HG02943 (cell line): ENCODE measurements around the gene ITPR1.

ENCODE experiments used
- ATAC-seq: cut with Tn5 transposase; IDR thresholded peaks from one replicate; pipeline ENCODE4 v1.9.1; 2021; ENCODE audit warnings: mild to moderate bottlenecking, low read depth, moderate library complexity; ENCODE audit not compliant: unreplicated experiment

The ITPR1 gene

DNA sequence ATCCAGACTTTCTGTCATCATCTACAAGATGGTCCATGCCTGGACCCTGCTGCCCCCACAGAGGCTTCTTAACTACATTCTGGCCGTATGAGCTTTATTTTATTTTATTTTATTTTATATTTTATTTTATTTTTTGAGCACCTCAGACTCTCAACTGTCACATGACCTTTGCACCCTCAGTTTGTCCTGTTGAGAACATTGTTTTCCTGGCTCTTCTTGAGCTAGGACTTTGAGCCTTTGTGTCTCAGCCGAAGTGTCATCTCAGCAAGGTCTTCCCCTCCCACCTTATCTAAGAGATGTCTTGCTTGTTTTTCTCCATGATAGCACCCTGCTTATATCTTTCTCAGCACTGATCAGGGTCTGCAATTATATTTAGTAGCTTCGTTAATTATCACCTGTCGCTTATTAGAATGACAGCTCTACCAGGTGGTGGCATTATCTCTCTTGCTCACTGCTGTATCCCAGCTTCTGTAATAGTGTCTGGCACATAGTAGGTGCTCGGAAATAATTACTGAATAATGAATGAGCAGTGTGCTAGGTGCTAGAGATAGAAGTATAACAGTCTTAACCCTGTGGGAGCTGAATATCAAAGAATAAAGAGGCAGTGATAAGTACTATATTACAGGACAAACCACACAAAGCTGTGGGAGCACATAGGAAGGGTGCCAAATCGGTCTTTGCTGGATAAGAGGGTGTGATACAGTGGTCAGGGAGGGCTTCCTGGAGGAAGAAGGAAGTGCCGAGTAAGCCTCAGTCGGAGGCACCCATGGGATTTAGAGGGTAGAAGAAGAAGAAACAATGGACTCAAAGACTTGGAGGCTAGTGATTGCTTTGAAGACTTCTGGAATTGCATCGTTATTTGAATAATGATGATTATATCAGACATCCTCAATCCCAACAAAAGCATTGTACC is 136.2 kb downstream of the ITPR1 start:
- ATAC-seq = no peak

DNA sequence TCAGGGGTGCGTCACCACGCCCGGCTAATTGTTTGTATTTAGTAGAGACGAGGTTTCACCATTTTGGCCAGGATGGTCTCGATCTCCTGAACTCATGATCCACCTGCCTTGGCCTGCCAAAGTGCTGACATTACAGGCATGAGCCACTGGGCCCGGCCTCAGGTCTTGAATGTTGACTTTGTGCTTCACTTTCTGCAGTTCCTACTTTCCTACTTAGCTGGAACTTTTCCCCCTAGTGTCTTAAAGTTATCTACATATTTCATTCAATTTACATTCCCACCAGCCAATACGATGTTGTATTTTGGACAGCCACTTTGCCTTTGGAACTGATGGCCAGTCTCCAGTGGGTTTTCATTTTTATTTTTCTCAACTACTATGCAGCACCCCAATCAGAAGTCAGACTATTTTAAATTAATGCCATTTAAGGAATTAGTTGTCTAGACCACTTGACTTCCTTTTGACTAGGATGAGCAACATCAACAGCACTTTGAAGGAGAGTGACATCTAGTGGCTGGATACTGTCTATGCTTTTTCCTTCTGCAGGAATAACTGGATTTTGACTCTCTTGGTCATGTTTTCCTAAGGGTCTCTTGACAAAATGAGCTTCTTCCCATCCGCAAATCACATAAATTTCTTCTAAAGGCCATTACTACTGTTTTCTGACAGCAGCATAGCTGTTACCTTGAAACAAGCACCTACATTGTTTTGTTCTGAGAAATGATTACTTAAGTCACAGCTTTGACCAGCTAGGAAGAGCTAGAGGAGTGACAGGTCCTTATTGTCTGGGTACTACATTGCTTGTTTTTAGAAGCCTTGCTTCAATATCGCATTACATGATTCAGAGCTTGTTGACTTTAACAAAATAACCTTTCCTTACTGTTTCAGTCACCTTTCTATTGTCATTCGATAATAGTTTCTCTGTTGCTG is 140.2 kb downstream of the ITPR1 start:
- ATAC-seq = peak; percentile 63

DNA sequence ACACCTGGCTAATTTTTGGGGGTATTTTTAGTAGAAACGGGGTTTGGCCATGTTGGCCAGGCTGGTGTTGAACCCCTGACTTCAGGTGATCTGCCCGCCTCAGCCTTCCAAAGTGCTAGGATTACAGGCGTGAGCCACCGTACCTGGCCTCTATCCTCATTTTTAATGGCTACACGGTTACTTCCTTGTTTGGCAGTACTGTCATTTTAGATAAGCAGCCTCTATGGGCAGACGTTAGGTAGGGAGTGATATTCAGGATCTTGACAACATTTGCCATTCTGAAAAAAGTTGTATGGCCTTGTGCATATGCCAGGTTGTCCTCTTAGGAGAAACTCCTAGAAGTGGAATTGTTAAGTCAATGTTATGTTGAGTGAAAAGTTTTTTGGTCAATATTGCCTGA is 141.7 kb downstream of the ITPR1 start:
- ATAC-seq = no peak

DNA sequence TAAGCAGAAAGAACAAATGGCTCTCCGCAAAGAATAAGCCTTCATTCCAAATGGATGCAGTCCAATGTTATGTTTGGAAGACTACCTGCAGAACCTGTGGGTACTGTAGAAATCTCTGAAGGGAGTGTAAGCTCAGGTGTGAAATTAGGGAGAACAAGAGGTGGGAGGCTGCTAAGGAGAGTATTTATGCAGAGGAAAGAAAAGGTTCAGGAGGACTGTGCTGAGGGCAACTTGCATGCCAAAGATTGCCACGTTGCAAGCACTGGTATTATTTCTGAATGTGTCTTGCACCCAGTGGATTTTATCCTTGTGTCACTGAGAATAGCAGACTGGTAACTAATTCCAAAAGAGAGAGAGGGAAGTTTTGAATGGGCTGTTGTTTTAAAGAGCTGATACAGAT is 144.1 kb downstream of the ITPR1 start:
- ATAC-seq = no peak

DNA sequence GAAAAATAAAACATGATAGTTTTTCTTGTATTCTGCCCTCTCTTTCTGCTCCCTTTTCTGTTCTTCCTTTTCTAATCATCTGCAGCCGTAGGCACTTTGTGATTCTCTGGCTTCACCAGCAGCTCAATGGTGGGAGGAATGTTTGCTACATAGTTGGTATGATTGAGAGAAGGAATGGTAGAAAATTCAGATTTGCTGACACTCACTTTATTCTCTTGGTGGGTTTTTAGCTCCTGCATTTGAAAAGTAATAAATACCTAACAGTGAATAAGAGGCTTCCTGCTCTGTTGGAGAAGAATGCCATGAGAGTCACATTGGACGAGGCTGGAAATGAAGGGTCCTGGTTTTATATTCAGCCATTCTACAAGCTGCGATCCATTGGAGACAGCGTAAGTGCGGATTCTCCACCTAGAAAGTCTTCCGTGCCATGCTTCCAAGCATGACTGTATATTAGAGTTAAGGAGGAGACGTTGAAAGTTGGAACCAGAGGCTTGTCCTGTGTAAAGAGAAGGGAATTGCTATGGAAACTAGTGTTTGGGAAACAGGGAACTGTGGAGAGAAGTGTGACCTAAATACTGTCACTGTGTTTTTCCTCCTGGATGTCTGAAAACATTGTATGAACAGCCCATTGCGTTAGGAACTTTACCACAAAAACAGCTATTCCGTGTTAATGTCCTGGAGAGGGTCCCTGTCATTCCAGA is 148.9 kb downstream of the ITPR1 start:
- ATAC-seq = no peak

DNA sequence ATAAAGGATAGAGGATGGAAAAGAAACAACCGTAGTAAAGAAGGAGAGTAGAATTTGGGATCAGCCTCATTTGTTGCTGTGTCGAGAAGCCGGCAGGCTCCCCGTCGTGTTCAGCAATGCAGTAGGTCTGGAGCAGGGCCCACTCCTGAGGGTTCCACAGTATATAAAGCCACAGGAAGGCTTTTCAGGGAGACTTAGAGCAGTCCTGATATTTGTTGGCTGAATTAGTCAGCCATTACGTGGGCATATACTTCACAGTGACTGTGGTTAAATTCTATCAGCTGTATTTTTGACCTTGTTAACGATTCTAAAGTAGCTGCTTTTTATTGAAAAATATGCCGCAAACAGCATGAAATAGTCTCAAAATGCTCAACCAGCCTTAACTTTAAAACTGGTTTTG is 149.5 kb downstream of the ITPR1 start:
- no peak for ATAC-seq

DNA sequence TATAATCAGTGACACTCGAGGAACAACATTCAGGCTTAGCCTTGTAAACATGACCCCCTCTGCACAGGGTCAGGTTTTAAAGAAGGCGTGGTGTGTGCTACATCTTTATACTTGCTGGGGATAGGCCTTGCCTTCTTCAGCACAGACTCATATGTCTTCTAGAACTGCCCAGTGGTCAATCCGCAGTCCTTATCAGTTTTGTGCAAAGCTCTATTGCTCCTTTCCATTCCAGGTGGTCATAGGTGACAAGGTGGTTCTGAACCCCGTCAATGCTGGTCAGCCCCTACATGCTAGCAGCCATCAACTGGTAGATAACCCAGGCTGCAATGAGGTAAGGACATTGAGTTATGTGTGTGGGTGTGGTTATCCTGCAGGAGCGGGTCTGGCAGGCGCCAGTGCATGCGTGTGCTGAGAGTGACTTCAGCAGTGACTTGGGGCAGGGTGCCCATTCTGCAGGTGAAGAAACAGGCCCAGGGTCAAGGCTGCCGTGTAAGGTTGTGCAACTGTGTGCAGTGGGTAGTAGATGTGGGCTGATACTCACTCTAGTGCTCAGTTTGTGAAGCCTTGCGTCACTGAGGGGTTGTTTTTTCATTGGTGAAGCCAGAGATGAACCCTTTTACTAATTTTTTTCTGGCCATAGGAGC is 150.9 kb downstream of the ITPR1 start:
- ATAC-seq = no peak

DNA sequence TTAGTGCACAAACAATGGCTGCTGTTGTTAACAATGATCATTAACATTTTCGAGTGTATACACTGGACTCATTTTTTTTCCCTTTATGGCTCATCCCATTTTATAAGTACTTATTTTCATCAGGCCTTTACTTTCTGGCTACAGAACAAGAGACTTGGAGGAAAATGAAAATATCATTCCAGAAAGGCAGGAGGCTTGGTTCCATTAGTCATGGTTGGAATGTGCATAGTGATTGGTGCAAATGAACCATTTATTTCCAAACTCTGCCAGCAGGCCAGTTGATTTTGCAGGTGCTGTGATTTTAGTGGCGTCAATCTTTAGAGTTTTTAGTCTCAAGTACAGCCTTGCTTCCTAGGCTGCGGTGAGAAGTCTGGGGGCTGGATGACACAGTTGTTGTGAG is 151.8 kb downstream of the ITPR1 start:
- no peak for ATAC-seq

DNA sequence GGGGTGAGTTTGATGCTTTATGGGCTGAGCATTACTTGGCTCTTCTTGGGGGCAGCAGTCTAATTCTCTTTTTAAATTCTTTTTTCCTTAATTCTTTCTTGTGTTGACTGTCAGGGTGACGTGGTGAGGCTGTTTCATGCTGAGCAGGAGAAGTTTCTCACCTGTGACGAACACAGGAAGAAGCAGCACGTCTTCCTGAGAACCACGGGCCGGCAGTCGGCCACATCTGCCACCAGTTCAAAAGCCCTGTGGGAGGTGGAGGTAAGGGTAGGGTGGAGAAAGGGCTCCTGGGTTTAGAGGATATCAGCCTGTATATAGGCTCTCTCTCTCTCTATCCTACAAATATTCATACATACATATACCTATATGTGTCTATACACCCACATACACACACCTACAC is 152.3 kb downstream of the ITPR1 start:
- ATAC-seq = no peak

DNA sequence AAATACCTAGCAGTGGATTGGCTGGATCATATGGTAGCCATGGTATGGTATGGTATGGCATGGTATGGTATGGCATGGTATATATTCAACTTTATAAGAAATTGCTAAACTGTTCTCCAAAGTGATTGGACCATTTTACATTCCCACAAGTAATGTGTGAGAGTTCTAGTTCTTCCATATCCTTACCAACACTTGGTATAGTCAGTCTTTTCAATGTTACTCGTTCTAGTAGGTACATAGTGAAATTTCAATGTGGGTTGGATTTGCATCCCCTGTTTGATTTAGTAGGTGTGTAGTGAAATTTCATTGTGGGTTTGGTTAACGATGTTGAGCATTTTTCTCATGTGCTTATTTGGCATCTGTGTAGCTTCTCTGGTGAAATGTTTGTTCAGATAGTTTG is 154.3 kb downstream of the ITPR1 start:
- ATAC-seq = no peak

DNA sequence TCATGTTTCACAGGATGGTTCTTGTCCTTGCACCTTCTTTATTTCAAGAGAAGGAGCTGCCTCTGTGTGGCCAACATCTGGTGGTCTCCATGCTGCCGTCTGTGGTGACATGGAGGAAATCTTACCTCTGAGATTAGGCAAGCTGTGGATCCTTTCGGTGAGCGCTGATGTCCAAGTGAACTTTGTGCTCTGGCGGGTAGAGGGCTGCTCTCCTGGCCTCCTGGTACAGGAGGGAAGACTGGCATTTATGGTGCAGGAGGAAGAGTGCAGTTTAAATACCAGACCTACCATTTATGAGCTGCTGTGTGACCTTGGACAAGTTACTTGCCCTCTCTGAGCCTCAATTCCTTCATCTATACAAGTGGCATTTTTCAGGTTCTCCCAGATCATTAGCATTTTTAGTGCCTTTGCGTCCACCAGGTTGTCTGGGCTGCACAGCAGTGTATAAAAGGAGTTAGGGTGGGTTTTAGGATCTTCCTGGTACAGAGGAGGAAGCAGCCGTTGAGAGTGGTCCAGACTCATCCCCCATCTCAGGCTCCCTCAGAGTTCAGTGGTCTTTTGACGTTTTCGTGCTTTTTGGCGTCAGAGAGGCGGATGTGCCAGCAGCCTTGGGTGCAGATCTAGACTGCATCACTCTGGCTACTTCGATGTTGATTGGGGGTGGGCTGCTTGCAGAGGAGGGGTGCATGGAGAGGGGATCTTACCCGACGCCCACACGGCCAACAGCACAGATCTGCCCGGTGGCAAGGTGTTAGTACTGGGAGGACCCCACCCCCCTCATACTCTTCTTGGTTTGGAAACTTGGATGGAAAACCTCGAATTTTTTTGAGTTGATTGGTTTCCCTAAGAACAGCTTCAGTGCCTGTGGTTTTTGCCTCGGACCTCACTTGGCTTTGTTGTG is 162.2 kb downstream of the ITPR1 start:
- ATAC-seq = no peak

DNA sequence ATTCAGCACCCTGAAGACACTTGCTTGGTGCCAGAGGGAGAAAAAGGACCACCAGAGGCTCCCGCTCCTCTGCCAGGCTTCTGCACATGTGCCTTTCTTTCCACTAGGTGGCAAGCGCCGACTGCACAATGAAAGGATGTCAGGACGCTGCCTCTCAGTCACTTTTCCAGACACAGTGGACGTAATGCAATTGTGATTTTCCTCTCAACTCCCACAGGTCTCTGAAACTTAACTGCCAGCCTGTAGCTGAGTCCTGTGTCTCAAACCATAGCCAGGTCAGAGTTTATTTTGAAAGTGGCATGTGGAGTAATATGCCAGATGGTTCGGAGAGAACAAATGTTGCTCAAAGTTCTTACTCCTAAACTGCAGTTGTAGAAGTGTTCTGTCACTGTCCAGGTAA is 162.9 kb downstream of the ITPR1 start:
- no peak for ATAC-seq

DNA sequence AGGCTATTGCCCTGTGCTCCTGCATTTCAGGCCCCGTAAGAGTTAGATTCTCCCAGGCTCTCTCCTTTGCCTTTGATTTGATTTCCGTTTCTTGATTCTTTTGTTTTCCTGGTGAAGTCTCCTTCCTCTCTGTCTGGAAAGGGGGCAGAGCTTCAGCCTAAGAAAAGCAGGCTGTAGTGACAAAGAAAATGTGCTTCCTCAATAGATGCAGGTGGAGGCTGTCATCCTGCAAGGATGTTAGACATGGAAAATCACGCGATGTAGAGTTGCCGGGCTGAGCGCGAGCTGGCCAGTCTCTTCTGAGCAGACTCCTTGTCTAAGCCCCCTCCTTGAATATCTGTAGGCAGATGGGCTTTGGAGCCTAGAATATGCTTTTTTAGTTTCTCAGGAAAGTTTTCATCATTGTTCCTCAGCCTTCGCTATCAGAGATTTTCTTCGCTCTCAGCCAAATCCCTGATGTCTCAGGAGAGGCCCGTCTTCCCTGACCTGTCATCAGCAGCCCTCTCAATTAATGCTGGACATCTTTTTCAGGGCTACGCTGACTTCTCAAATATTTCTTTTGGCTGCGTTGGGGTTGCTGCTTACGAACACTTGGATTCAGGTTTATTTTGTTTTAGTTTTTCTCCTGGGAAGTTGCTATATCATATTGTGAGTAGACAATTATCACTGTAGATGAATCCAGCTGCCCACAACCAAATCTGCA is 163.6 kb downstream of the ITPR1 start:
- ATAC-seq = no peak

DNA sequence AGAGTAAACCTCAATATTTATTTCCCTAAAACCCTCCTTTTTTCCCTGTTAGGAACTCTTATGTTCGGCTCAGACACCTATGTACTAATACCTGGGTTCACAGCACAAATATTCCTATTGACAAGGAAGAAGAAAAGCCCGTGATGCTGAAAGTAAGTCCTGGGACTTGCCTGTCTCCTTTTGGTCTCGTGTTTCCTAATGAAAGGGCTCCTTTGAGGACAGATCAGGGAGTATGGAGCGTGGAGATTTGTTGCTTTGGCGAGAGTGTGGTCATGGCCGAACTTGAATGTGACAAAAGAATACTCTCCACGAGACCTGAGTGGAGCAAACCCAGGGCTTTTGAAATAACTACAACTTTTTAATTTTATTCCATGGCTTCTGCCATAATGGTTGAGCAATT is 167.8 kb downstream of the ITPR1 start:
- no peak for ATAC-seq

DNA sequence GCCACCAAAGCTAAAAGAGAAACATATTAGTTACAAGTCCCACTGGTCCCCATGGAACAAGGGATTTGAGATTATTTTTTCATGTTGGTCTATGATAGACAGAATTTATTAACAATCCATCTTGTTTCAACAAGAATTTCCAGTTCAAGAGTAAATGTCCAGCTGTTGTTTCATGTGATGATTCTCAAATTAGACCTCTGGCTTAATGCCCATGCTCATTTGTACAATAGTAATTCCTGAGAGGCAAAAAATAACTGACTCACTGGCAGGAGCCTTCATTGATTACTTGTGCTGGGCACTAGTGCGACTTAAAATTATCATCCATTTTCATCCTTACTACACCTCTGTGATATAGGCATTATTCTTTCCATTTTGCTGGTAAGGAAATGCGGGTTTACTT is 171.3 kb downstream of the ITPR1 start:
- ATAC-seq = no peak

DNA sequence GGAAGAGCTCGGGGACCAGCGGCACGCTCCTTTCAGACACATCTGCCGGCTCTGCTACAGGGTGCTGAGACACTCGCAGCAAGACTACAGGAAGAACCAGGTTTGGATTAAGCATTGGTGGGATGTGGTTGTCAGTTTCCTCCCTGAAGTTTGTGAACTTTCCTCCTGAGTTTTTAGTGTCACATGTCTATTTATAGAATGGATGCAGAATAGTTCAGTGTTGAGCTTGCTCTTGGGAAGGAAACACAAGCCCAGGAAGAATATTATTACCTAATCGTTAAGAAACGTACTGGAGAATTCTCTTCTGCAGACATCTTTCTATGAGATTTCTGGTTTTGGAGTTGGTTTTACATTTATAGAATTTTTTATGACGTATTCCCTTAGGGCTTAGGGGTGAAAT is 172.0 kb downstream of the ITPR1 start:
- no peak for ATAC-seq

DNA sequence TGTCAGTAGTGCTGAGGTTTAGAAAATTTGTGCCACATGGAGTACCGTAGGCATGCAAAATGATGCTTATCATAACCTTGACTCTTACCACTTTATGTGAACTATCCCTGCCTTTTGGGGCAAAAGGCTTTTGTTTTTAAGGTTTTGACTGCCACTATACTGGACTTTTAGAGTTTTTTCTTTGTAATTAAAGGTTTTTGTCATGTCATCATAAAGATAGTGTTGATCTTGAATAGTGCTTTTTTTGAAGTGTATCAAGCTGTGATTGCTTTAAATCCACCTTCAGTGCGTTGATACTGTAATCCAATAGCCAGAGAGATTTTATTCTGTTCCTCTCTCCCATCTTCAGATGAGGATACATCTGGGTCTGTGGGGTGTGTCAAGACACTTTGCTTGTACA is 172.9 kb downstream of the ITPR1 start:
- no peak for ATAC-seq

DNA sequence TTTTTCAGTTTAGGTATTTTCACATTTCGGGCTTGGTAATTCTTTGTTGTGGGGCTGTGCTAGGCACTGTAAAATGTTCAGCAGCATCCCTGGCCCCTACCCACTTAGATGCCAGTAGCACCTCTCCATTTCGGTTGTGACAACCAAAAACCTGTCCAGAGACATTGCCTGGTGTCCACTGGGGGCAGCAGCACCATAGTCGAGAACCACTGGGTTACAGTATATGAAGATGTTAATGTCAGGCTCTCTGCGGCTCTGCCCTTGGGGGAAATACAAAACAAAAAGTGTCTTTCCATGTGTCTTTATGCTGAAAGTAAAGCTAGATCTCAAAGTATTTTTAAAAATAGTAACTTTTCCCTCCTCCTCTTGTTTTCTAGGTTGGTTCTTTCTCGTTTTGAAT is 177.2 kb downstream of the ITPR1 start:
- no peak for ATAC-seq

DNA sequence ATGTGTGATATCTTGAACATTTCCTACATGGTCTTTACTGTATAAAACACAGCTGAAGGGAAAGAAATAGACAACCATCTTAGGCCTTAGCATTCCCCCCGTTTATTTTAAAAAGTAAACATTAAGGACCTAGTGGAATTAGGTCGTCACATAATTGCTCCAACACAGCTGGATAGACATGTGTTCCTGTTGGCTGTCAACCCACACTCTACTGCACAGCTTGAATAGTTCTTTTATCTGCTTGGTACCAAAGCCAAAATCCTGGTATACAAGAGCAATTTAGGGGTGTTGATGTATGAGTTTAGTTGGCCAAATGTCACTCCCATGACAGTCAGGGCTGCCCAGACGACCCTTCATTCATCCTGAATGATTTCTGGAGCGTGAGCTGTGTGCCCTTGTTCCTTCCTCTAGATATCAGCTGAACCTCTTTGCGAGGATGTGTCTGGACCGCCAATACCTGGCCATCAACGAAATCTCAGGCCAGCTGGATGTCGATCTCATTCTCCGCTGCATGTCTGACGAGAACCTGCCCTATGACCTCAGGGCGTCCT is 179.7 kb downstream of the ITPR1 start:
- ATAC-seq = no peak
